ENCODE measurements around the gene KRT12.

KRT12 gene

DNA sequence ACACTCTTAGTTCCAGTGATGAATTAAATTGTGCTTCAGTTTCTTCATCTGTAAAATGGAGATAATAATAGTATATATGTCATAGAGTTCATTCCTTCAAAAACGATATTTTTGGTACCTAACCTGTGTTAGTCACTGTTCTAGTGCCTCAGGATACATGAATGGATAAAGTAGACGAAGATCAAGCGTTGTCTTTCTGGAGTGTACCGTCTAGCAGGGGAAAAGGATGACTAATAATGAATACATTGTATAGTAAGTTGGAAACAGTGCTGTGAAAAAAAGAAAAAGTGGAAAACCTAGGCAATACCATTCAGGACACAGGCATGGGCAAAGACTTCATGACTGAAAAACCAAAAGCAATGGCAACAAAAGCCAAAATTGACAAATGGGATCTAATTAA is 53.2 kb downstream of the KRT12 start:
- DNase-seq, result no peak

DNA sequence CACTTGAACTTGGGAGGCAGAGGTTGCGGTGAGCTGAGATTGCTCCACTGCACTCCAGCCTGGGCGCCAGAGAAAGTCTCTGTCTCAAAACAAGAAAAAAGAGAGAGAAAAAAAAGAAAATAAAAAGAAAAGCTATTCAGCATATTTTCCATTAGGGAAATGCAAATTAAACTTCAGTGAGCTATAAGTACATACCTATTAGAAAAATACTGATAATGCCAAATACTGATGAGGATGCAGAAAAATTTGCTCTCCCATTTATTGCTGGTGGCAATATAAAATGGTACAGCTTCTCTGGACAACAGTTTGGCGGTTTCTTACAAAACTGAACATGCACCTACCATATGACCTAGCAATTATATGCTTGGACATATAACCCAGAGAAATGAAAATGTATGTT is 54.4 kb downstream of the KRT12 start:
- no peak for DNase-seq
